T-helper 1 cell treated with Interleukin-12 subunit alpha and Interleukin-12 subunit beta and Interleukin-4 antibody, amounts not matched to agents 30 μg/mL and 1 μg/mL, for 36 hours (primary cell): Measurements from ENCODE around the gene STING1.
"Not testable (repeated sequence)": the region's sequence is repeated elsewhere in the genome, so short reads cannot be mapped to it uniquely, and the experiment has no call there.

ENCODE experiments used
- H3K27ac Mint-ChIP-seq: one replicate; pipeline ENCODE4 v1.8.0; 2021; ENCODE audit warnings: mild to moderate bottlenecking, mixed read lengths
- H3K27me3 Mint-ChIP-seq: one replicate; pipeline ENCODE4 v1.8.0; 2021; ENCODE audit warnings: low read depth, mixed read lengths
- H3K36me3 Mint-ChIP-seq: one replicate; pipeline ENCODE4 v1.8.0; 2021; ENCODE audit warnings: low read depth, mixed read lengths
- H3K4me1 Mint-ChIP-seq: one replicate; pipeline ENCODE4 v1.8.0; 2021; ENCODE audit warnings: low read depth, mixed read lengths
- H3K4me3 Mint-ChIP-seq: one replicate; pipeline ENCODE4 v1.8.0; 2021; ENCODE audit warnings: mild to moderate bottlenecking, moderate library complexity, mixed read lengths
- H3K9me3 Mint-ChIP-seq: one replicate; pipeline ENCODE4 v1.8.0; 2021; ENCODE audit warnings: mixed read lengths

The STING1 gene

GRCh38 chr5:139513852-139514485 lies 31.4 kb upstream of the STING1 start:
- H3K27me3 Mint-ChIP-seq: no peaks in the 10 kb centered on the region
- H3K9me3 Mint-ChIP-seq: peaks cover 3% of the 10 kb centered on the region
- peaks cover 56% of the 10 kb centered on the region for H3K4me1 Mint-ChIP-seq
- peaks cover 4% of the 10 kb centered on the region for H3K36me3 Mint-ChIP-seq
- peak overlapping the region; percentile 20 for H3K27ac Mint-ChIP-seq
- no peak overlapping the region for H3K4me3 Mint-ChIP-seq

- H3K27ac Mint-ChIP-seq: not testable (repeated sequence)
These were observed 30.9 kb upstream of the STING1 start for GRCh38 chr5:139513434-139513833.

GRCh38 chr5:139512786-139513390 lies 30.3 kb upstream of the STING1 start:
- Mint-ChIP-seq H3K36me3 (peaks cover 4% of the 10 kb centered on the region), H3K27me3 (no peaks in the 10 kb centered on the region), H3K27ac (peak overlapping the region; percentile 71), H3K4me1 (peaks cover 49% of the 10 kb centered on the region), H3K4me3 (peak overlapping the region; percentile 55), H3K9me3 (peaks cover 3% of the 10 kb centered on the region)

More at GRCh38 chr5:139513434-139513833, 30.9 kb upstream of the STING1 start:
- not testable (repeated sequence) for H3K9me3 Mint-ChIP-seq, H3K4me3 Mint-ChIP-seq, H3K27me3 Mint-ChIP-seq, H3K36me3 Mint-ChIP-seq
- H3K4me1 Mint-ChIP-seq: peaks cover 51% of the 10 kb centered on the region

- H3K4me3 Mint-ChIP-seq, H3K27ac Mint-ChIP-seq, H3K27me3 Mint-ChIP-seq, H3K9me3 Mint-ChIP-seq, H3K4me1 Mint-ChIP-seq, H3K36me3 Mint-ChIP-seq: not testable (repeated sequence)
These were observed 22.2 kb upstream of the STING1 start for GRCh38 chr5:139504722-139505121.

GRCh38 chr5:139503879-139504278 lies 21.3 kb upstream of the STING1 start:
- not testable (repeated sequence) for H3K36me3 Mint-ChIP-seq, H3K9me3 Mint-ChIP-seq, H3K27me3 Mint-ChIP-seq, H3K4me1 Mint-ChIP-seq, H3K4me3 Mint-ChIP-seq, H3K27ac Mint-ChIP-seq

GRCh38 chr5:139503036-139503817 lies 20.7 kb upstream of the STING1 start:
- not testable (repeated sequence) for H3K4me3 Mint-ChIP-seq, H3K36me3 Mint-ChIP-seq, H3K27me3 Mint-ChIP-seq, H3K9me3 Mint-ChIP-seq, H3K27ac Mint-ChIP-seq, H3K4me1 Mint-ChIP-seq

GRCh38 chr5:139501381-139501780 lies 18.8 kb upstream of the STING1 start:
- Mint-ChIP-seq H3K27me3 (peaks cover 9% of the 10 kb centered on the region), H3K4me1 (peaks cover 3% of the 10 kb centered on the region), H3K4me3 (no peak overlapping the region), H3K27ac (no peak overlapping the region), H3K36me3 (no peaks in the 10 kb centered on the region), H3K9me3 (no peaks in the 10 kb centered on the region)

GRCh38 chr5:139495638-139496435 lies 13.3 kb upstream of the STING1 start:
- Mint-ChIP-seq H3K4me1 (peaks cover 17% of the 10 kb centered on the region), H3K9me3 (no peaks in the 10 kb centered on the region), H3K27me3 (no peaks in the 10 kb centered on the region), H3K4me3 (no peak overlapping the region), H3K36me3 (no peaks in the 10 kb centered on the region), H3K27ac (no peak overlapping the region)

- H3K4me3 Mint-ChIP-seq: no peak overlapping the region
- H3K9me3 Mint-ChIP-seq: no peaks in the 10 kb centered on the region
- peaks cover 17% of the 10 kb centered on the region for H3K4me1 Mint-ChIP-seq
- H3K27me3 Mint-ChIP-seq: no peaks in the 10 kb centered on the region
- no peak overlapping the region for H3K27ac Mint-ChIP-seq
- H3K36me3 Mint-ChIP-seq: no peaks in the 10 kb centered on the region
These were observed 12.3 kb upstream of the STING1 start for GRCh38 chr5:139494832-139495231.

- no peak overlapping the region for H3K27ac Mint-ChIP-seq
- no peaks in the 10 kb centered on the region for H3K9me3 Mint-ChIP-seq
- no peak overlapping the region for H3K4me3 Mint-ChIP-seq
- no peaks in the 10 kb centered on the region for H3K27me3 Mint-ChIP-seq
- no peaks in the 10 kb centered on the region for H3K36me3 Mint-ChIP-seq
- H3K4me1 Mint-ChIP-seq: peaks cover 17% of the 10 kb centered on the region
These were observed 11.7 kb upstream of the STING1 start for GRCh38 chr5:139494256-139494655.

- H3K36me3 Mint-ChIP-seq: no peaks in the 10 kb centered on the region
- no peaks in the 10 kb centered on the region for H3K9me3 Mint-ChIP-seq
- H3K27me3 Mint-ChIP-seq: no peaks in the 10 kb centered on the region
- peak overlapping the region; percentile 69 for H3K27ac Mint-ChIP-seq
- no peak overlapping the region for H3K4me3 Mint-ChIP-seq
- H3K4me1 Mint-ChIP-seq: peaks cover 24% of the 10 kb centered on the region
These were observed 10.2 kb upstream of the STING1 start for GRCh38 chr5:139492700-139493192.

GRCh38 chr5:139488260-139488659 lies 5.7 kb upstream of the STING1 start:
- Mint-ChIP-seq H3K9me3 (no peaks in the 10 kb centered on the region), H3K4me3 (no peak overlapping the region), H3K4me1 (peaks cover 21% of the 10 kb centered on the region), H3K27ac (peak overlapping the region; percentile 82), H3K27me3 (no peaks in the 10 kb centered on the region), H3K36me3 (no peaks in the 10 kb centered on the region)

- H3K27ac Mint-ChIP-seq: no peak overlapping the region
- H3K4me1 Mint-ChIP-seq: peaks cover 21% of the 10 kb centered on the region
These were observed 3.6 kb upstream of the STING1 start for GRCh38 chr5:139486201-139486600.

GRCh38 chr5:139482890-139483208 lies 291 bp upstream of the STING1 start:
- peaks cover 36% of the 10 kb centered on the region for H3K4me1 Mint-ChIP-seq
- peak overlapping the region; percentile 90 for H3K4me3 Mint-ChIP-seq
- not testable (repeated sequence) for H3K9me3 Mint-ChIP-seq, H3K27me3 Mint-ChIP-seq
- H3K27ac Mint-ChIP-seq: peak overlapping the region; percentile 94
- peaks cover 30% of the 10 kb centered on the region for H3K36me3 Mint-ChIP-seq

More at GRCh38 chr5:139486201-139486600, 3.6 kb upstream of the STING1 start:
- no peaks in the 10 kb centered on the region for H3K9me3 Mint-ChIP-seq
- H3K36me3 Mint-ChIP-seq: peaks cover 8% of the 10 kb centered on the region
- H3K4me3 Mint-ChIP-seq: no peak overlapping the region
- no peaks in the 10 kb centered on the region for H3K27me3 Mint-ChIP-seq
